Mesodermal cell (in vitro differentiated cells): ENCODE measurements around the gene ARCN1.
A peak's percentile ranks its signal among the peaks of the same experiment; 100 is the strongest.

Experiments used
- H3K27ac ChIP-seq: 2 replicates; pipeline ENCODE4 v1.7.0; 2013; ENCODE audit warnings: mild to moderate bottlenecking, low read depth, low read length, moderate library complexity; ENCODE audit not compliant: severe bottlenecking
- H3K36me3 ChIP-seq: 2 replicates; pipeline ENCODE4 v1.7.1; 2013; ENCODE audit warnings: mild to moderate bottlenecking, low read length, moderate library complexity; ENCODE audit not compliant: control insufficient read depth, insufficient read depth
- H3K4me1 ChIP-seq: one replicate; pipeline ENCODE4 v1.7.1; 2013; ENCODE audit warnings: mild to moderate bottlenecking, low read length; ENCODE audit not compliant: insufficient read depth, control insufficient read depth, poor library complexity, severe bottlenecking
- H3K4me3 ChIP-seq: 2 replicates; pipeline ENCODE4 v1.7.0; 2013; ENCODE audit warnings: low read length, control low read depth, mild to moderate bottlenecking; ENCODE audit not compliant: insufficient read depth, poor library complexity, severe bottlenecking; ENCODE audit errors: extremely low read depth
- H3K9me3 ChIP-seq: 2 replicates; pipeline ENCODE4 v1.7.1; 2013; ENCODE audit warnings: mild to moderate bottlenecking, low read length, moderate library complexity; ENCODE audit not compliant: control insufficient read depth
- WGBS, 2 experiments: methylation state at CpG; one replicate each; pipeline ENCODE4 v1.1.5; 2013; ENCODE audit warnings: missing lambda C conversion rate in 2 of 2; ENCODE audit not compliant: insufficient coverage in 2 of 2; 5-methylcytosine and 5-hydroxymethylcytosine counted together

ARCN1 gene

GRCh38 chr11:118612378-118612777 is 40.2 kb downstream of the ARCN1 start:
- Histone ChIP-seq H3K4me3 (no peak overlapping the region), H3K4me1 (peaks cover 61% of the 10 kb centered on the region), H3K36me3 (peaks cover 29% of the 10 kb centered on the region), H3K27ac (peak overlapping the region; percentile 19), H3K9me3 (no peaks in the 10 kb centered on the region)
- WGBS, 2 experiments: 61 to 80% methylated on average over 1 to 4 of the region's 7 CpGs

- Histone ChIP-seq H3K27ac (no peak overlapping the region), H3K4me3 (no peak overlapping the region), H3K36me3 (peaks cover 32% of the 10 kb centered on the region), H3K4me1 (peaks cover 73% of the 10 kb centered on the region), H3K9me3 (no peaks in the 10 kb centered on the region)
- 89% methylated on average over 5 to 6 of the region's 7 CpGs for WGBS, 2 experiments
These were observed 42.3 kb downstream of the ARCN1 start for GRCh38 chr11:118614511-118614910.

- 40 to 54% methylated on average over 3 to 4 of the region's 6 CpGs for whole genome bisulfite sequencing, 2 experiments
- Histone ChIP-seq H3K4me1 (peaks cover 80% of the 10 kb centered on the region), H3K4me3 (no peak overlapping the region), H3K36me3 (peaks cover 39% of the 10 kb centered on the region), H3K27ac (peak overlapping the region; percentile 82), H3K9me3 (no peaks in the 10 kb centered on the region)
These were observed 43.2 kb downstream of the ARCN1 start for GRCh38 chr11:118615282-118615975.

GRCh38 chr11:118615976-118616371 is 43.8 kb downstream of the ARCN1 start:
- peak overlapping the region; percentile 82 for H3K27ac ChIP-seq
- H3K4me3 ChIP-seq: no peak overlapping the region
- H3K4me1 ChIP-seq: peaks cover 85% of the 10 kb centered on the region
- H3K36me3 ChIP-seq: peaks cover 41% of the 10 kb centered on the region
- no peaks in the 10 kb centered on the region for H3K9me3 ChIP-seq
- 73 to 89% methylated on average over 1 to 4 of the region's 5 CpGs for WGBS, 2 experiments

- Histone ChIP-seq H3K36me3 (peaks cover 40% of the 10 kb centered on the region), H3K4me1 (peaks cover 79% of the 10 kb centered on the region), H3K4me3 (no peak overlapping the region), H3K27ac (peak overlapping the region; percentile 95), H3K9me3 (no peaks in the 10 kb centered on the region)
- 44 to 64% methylated on average over 6 to 7 of the region's 11 CpGs for WGBS, 2 experiments
These were observed 46.1 kb downstream of the ARCN1 start for GRCh38 chr11:118618115-118618990.

GRCh38 chr11:118618991-118619375 is 46.8 kb downstream of the ARCN1 start:
- no peaks in the 10 kb centered on the region for H3K9me3 ChIP-seq
- H3K27ac ChIP-seq: peak overlapping the region; percentile 95
- H3K4me1 ChIP-seq: peaks cover 74% of the 10 kb centered on the region
- peaks cover 39% of the 10 kb centered on the region for H3K36me3 ChIP-seq
- WGBS, 2 experiments: 82 to 92% methylated on average over 1 to 3 of the region's 4 CpGs
- no peak overlapping the region for H3K4me3 ChIP-seq

GRCh38 chr11:118619444-118620197 is 47.4 kb downstream of the ARCN1 start:
- Histone ChIP-seq H3K4me3 (no peak overlapping the region), H3K36me3 (peaks cover 39% of the 10 kb centered on the region), H3K4me1 (peaks cover 71% of the 10 kb centered on the region), H3K9me3 (no peaks in the 10 kb centered on the region), H3K27ac (peak overlapping the region; percentile 95)
- WGBS, 2 experiments: 64 to 76% methylated on average over 3 to 6 of the region's 6 CpGs

- Histone ChIP-seq H3K4me1 (peaks cover 70% of the 10 kb centered on the region), H3K9me3 (no peaks in the 10 kb centered on the region), H3K36me3 (peaks cover 46% of the 10 kb centered on the region), H3K27ac (peak overlapping the region; percentile 83), H3K4me3 (peak overlapping the region; percentile 64)
- WGBS, 2 experiments: 67 to 72% methylated on average over 4 to 7 of the region's 7 CpGs
These were observed 48.4 kb downstream of the ARCN1 start for GRCh38 chr11:118620529-118621070.

GRCh38 chr11:118621071-118621783 is 49.0 kb downstream of the ARCN1 start:
- H3K4me1 ChIP-seq: peaks cover 63% of the 10 kb centered on the region
- peaks cover 44% of the 10 kb centered on the region for H3K36me3 ChIP-seq
- no peaks in the 10 kb centered on the region for H3K9me3 ChIP-seq
- WGBS, 2 experiments: 0% methylated on average over 26 of the region's 38 CpGs
- peak overlapping the region; percentile 83 for H3K27ac ChIP-seq
- peak overlapping the region; percentile 64 for H3K4me3 ChIP-seq
